Measurements from ENCODE around the gene SLC25A43. TPM values are rescaled to one million over a fixed set of nuclear protein-coding genes. Genes with fewer than 3 reads are reported as not detected.
A peak's percentile ranks its signal among the peaks of the same experiment; 100 is the strongest.

SLC25A43 gene
- total RNA-seq, 1 experiment from 2014 or later, result 4.5 TPM

DNA sequence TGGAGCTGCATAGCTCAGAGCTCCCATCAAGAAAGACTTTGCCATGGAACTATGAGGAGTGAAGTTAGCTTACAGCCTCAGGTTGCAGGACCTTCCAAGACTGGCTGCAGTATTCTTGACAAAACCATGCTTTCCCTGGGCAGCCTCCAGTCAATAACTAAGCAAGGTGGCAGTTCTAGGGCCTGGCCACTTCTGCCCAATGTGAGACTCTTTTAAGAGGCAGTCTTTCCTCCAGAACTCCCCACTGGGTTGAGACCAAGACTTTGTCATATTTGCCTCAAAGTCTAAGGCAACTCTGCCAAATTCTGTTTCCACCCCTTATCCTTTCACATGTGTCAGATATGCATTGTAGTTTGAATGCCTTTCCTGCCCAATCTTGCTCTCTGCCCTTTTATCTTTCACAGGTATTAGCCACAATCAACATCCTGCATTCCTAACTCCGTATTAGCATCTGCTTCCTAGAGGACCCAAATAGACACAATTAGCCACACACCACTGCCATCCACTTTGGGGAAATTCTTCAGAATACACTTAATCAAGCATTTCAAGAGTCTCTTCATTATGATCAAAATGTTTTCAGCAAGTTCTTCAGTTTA lies 17.7 kb upstream of the SLC25A43 start:
- Mint-ChIP-seq H3K36me3 (no peaks in the 10 kb centered on the region), H3K9me3 (no peaks in the 10 kb centered on the region), H3K4me3 (no peak overlapping the region), H3K27ac (peak overlapping the region; percentile 18; the same call in 1 of the 2 replicates), H3K4me1 (peaks cover 11% of the 10 kb centered on the region), H3K27me3 (ENCODE audit: low read depth) (no peaks in the 10 kb centered on the region)
- POLR2A ChIA-PET, result no interaction called here
- TF ChIP-seq, protein P1, sequence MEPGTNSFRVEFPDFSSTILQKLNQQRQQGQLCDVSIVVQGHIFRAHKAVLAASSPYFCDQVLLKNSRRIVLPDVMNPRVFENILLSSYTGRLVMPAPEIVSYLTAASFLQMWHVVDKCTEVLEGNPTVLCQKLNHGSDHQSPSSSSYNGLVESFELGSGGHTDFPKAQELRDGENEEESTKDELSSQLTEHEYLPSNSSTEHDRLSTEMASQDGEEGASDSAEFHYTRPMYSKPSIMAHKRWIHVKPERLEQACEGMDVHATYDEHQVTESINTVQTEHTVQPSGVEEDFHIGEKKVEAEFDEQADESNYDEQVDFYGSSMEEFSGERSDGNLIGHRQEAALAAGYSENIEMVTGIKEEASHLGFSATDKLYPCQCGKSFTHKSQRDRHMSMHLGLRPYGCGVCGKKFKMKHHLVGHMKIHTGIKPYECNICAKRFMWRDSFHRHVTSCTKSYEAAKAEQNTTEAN (CRISPR knock-in tag; IDR thresholded peaks at IDR 0.05), result no peak
- TF ChIP-seq JUN (CRISPR knock-in tag; IDR thresholded peaks at IDR 0.05), result no peak
- TF ChIP-seq MYBL2 (CRISPR knock-in tag; IDR thresholded peaks at IDR 0.05), result no peak
- TF ChIP-seq RORB (CRISPR knock-in tag; IDR thresholded peaks at IDR 0.05), result no peak
- TF ChIP-seq, protein P2, sequence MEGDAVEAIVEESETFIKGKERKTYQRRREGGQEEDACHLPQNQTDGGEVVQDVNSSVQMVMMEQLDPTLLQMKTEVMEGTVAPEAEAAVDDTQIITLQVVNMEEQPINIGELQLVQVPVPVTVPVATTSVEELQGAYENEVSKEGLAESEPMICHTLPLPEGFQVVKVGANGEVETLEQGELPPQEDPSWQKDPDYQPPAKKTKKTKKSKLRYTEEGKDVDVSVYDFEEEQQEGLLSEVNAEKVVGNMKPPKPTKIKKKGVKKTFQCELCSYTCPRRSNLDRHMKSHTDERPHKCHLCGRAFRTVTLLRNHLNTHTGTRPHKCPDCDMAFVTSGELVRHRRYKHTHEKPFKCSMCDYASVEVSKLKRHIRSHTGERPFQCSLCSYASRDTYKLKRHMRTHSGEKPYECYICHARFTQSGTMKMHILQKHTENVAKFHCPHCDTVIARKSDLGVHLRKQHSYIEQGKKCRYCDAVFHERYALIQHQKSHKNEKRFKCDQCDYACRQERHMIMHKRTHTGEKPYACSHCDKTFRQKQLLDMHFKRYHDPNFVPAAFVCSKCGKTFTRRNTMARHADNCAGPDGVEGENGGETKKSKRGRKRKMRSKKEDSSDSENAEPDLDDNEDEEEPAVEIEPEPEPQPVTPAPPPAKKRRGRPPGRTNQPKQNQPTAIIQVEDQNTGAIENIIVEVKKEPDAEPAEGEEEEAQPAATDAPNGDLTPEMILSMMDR (IDR thresholded peaks at IDR 0.05), result no peak
- TF ChIP-seq, protein P3, sequence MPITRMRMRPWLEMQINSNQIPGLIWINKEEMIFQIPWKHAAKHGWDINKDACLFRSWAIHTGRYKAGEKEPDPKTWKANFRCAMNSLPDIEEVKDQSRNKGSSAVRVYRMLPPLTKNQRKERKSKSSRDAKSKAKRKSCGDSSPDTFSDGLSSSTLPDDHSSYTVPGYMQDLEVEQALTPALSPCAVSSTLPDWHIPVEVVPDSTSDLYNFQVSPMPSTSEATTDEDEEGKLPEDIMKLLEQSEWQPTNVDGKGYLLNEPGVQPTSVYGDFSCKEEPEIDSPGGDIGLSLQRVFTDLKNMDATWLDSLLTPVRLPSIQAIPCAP (CRISPR knock-in tag; IDR thresholded peaks at IDR 0.05), result no peak
- no peak for TF ChIP-seq GRHL2 (CRISPR knock-in tag; IDR thresholded peaks at IDR 0.05; ENCODE audit: insufficient replicate concordance, severe bottlenecking)
- TF ChIP-seq, protein P4, sequence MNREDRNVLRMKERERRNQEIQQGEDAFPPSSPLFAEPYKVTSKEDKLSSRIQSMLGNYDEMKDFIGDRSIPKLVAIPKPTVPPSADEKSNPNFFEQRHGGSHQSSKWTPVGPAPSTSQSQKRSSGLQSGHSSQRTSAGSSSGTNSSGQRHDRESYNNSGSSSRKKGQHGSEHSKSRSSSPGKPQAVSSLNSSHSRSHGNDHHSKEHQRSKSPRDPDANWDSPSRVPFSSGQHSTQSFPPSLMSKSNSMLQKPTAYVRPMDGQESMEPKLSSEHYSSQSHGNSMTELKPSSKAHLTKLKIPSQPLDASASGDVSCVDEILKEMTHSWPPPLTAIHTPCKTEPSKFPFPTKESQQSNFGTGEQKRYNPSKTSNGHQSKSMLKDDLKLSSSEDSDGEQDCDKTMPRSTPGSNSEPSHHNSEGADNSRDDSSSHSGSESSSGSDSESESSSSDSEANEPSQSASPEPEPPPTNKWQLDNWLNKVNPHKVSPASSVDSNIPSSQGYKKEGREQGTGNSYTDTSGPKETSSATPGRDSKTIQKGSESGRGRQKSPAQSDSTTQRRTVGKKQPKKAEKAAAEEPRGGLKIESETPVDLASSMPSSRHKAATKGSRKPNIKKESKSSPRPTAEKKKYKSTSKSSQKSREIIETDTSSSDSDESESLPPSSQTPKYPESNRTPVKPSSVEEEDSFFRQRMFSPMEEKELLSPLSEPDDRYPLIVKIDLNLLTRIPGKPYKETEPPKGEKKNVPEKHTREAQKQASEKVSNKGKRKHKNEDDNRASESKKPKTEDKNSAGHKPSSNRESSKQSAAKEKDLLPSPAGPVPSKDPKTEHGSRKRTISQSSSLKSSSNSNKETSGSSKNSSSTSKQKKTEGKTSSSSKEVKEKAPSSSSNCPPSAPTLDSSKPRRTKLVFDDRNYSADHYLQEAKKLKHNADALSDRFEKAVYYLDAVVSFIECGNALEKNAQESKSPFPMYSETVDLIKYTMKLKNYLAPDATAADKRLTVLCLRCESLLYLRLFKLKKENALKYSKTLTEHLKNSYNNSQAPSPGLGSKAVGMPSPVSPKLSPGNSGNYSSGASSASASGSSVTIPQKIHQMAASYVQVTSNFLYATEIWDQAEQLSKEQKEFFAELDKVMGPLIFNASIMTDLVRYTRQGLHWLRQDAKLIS (CRISPR knock-in tag; IDR thresholded peaks at IDR 0.05; ENCODE audit: borderline replicate concordance), result no peak
- no peak for TF ChIP-seq IRF2 (CRISPR knock-in tag; IDR thresholded peaks at IDR 0.05; ENCODE audit: borderline replicate concordance, low read depth)
- no peak for TF ChIP-seq KAT7 (CRISPR knock-in tag; IDR thresholded peaks at IDR 0.05; ENCODE audit: borderline replicate concordance)
- TF ChIP-seq FOXJ3 (CRISPR knock-in tag; IDR thresholded peaks at IDR 0.05; ENCODE audit: borderline replicate concordance), result no peak
- CTCF ChIA-PET, result interaction anchor here (1.1 kb wide), 1 partner anchor 131 kb away, joined by 3 read pairs; no protein-coding TSS in a partner anchor
- DNase-seq (ENCODE audit: low spot score) (no peak), ATAC-seq (peak; percentile 56)

DNA sequence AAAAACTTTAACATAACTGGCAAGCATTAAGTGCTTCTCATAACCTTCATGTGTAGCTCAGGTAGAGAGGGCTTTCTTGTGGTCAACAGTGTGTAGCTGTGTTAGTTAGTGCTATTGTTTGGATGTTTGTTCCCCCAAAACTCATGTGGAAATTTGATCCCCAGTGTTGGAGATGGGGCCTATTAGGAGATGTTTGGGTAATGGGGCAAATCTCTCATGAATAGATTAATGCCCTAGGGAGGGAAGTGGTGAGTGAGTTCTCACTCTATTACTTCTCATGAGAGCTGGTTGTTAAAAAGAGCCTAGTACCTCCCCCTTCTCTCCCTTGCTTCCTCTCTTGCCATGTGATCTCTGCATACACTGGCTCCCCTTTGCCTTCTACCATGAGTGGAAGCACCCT lies 16.5 kb upstream of the SLC25A43 start:
- ATAC-seq, result no peak
- H3K27ac Mint-ChIP-seq, result no peak overlapping the region
- no peak overlapping the region for H3K4me3 Mint-ChIP-seq
- H3K27me3 Mint-ChIP-seq (ENCODE audit: low read depth), result no peaks in the 10 kb centered on the region
- peaks cover 11% of the 10 kb centered on the region for H3K4me1 Mint-ChIP-seq
- ChIA-PET POLR2A (interaction anchor here (0.6 kb wide), 1 partner anchor 111 kb away, joined by 3 read pairs; no protein-coding TSS in a partner anchor), CTCF (interaction anchor here (1.4 to 1.6 kb wide), 2 partner anchors 93 to 130 kb away, joined by 4 to 5 read pairs; no protein-coding TSS in a partner anchor)
- H3K9me3 Mint-ChIP-seq, result no peaks in the 10 kb centered on the region
- no peaks in the 10 kb centered on the region for H3K36me3 Mint-ChIP-seq
- DNase-seq (ENCODE audit: low spot score), result no peak
- no peak for TF ChIP-seq CREM (CRISPR knock-in tag; IDR thresholded peaks at IDR 0.05)
- TF ChIP-seq, protein P5, sequence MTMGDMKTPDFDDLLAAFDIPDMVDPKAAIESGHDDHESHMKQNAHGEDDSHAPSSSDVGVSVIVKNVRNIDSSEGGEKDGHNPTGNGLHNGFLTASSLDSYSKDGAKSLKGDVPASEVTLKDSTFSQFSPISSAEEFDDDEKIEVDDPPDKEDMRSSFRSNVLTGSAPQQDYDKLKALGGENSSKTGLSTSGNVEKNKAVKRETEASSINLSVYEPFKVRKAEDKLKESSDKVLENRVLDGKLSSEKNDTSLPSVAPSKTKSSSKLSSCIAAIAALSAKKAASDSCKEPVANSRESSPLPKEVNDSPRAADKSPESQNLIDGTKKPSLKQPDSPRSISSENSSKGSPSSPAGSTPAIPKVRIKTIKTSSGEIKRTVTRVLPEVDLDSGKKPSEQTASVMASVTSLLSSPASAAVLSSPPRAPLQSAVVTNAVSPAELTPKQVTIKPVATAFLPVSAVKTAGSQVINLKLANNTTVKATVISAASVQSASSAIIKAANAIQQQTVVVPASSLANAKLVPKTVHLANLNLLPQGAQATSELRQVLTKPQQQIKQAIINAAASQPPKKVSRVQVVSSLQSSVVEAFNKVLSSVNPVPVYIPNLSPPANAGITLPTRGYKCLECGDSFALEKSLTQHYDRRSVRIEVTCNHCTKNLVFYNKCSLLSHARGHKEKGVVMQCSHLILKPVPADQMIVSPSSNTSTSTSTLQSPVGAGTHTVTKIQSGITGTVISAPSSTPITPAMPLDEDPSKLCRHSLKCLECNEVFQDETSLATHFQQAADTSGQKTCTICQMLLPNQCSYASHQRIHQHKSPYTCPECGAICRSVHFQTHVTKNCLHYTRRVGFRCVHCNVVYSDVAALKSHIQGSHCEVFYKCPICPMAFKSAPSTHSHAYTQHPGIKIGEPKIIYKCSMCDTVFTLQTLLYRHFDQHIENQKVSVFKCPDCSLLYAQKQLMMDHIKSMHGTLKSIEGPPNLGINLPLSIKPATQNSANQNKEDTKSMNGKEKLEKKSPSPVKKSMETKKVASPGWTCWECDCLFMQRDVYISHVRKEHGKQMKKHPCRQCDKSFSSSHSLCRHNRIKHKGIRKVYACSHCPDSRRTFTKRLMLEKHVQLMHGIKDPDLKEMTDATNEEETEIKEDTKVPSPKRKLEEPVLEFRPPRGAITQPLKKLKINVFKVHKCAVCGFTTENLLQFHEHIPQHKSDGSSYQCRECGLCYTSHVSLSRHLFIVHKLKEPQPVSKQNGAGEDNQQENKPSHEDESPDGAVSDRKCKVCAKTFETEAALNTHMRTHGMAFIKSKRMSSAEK (CRISPR knock-in tag; IDR thresholded peaks at IDR 0.05; ENCODE audit: borderline replicate concordance), result no peak
- TF ChIP-seq, protein P6, sequence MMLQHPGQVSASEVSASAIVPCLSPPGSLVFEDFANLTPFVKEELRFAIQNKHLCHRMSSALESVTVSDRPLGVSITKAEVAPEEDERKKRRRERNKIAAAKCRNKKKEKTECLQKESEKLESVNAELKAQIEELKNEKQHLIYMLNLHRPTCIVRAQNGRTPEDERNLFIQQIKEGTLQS (CRISPR knock-in tag; conservative IDR thresholded peaks at IDR 0.05), result no peak
- no peak for TF ChIP-seq ZNF423 (CRISPR knock-in tag; IDR thresholded peaks at IDR 0.05)
- TF ChIP-seq PRRX2 (CRISPR knock-in tag; IDR thresholded peaks at IDR 0.05), result no peak
- TF ChIP-seq ETV6 (CRISPR knock-in tag; IDR thresholded peaks at IDR 0.05), result no peak
- no peak for TF ChIP-seq NR3C1 (CRISPR knock-in tag; conservative IDR thresholded peaks at IDR 0.05; ENCODE audit: low read depth)
- TF ChIP-seq CREB1 (CRISPR knock-in tag; IDR thresholded peaks at IDR 0.05), result no peak
- TF ChIP-seq, protein P7, sequence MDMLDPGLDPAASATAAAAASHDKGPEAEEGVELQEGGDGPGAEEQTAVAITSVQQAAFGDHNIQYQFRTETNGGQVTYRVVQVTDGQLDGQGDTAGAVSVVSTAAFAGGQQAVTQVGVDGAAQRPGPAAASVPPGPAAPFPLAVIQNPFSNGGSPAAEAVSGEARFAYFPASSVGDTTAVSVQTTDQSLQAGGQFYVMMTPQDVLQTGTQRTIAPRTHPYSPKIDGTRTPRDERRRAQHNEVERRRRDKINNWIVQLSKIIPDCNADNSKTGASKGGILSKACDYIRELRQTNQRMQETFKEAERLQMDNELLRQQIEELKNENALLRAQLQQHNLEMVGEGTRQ (CRISPR knock-in tag; IDR thresholded peaks at IDR 0.05), result no peak
- TF ChIP-seq ELF4 (CRISPR knock-in tag; IDR thresholded peaks at IDR 0.05; ENCODE audit: low read depth), result no peak

All from WTC11 (cell line).